Activated CD4-positive, alpha-beta T cell treated with anti-CD3 and anti-CD28 coated beads, Interleukin-10, Interleukin-2, amounts not matched to agents 100 ng/mL and 50 ng/mL, durations not matched to agents 16 hours and 8 hours (primary cell): ENCODE data around the gene FAM174B.

Experiments used
- DNase-seq: peaks from one replicate; pipeline ENCODE4 v3.0.0-alpha.2; 2020

FAM174B gene

DNA sequence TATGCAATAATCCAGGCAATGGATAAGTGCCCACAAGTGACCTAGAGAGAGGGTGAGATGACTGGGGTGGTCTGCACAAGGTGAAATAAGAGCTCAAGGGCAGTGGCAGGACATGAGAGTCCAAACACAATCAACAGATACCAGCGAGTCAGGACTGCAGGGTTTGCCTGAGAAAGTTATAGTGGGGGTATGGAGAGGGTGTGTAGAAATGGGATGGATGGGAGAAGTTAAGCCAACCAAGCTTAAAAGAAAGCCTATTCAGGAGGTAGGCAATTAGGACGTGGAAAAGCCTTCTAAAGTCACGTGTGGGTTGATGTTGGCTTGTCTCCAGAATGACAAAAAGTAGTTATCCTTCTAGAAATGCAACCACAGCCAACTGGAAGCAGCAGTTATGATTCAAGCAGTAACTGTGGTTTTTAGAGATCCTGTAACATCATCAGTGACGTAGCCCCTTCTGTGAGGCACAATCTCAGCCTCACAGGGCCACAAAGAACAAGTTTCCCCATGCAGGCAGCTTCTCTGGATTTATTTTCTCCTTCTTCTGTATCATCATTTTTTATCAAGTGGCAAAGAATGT lies 56.1 kb downstream of the FAM174B start:
- peak; percentile 25 for DNase-seq

DNA sequence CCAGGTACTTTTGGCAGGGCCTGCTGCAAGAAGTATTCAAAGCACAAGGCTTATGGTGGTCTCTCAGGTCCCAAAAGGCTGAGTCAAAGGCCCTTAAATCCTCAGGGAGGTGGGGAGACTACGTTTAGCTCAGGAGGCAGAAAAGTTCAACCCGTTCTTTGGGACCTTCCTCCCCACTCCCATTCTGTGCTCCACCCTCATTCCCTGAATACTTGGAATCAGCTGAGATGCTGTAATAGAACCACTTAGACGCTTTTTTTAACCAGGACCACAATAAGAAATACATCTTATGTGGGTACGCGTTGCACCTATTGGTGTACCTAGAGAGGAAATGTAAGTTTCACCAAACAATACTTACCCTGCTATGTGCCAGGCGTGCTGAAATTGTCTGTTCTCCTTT lies 58.0 kb downstream of the FAM174B start:
- no peak for DNase-seq

DNA sequence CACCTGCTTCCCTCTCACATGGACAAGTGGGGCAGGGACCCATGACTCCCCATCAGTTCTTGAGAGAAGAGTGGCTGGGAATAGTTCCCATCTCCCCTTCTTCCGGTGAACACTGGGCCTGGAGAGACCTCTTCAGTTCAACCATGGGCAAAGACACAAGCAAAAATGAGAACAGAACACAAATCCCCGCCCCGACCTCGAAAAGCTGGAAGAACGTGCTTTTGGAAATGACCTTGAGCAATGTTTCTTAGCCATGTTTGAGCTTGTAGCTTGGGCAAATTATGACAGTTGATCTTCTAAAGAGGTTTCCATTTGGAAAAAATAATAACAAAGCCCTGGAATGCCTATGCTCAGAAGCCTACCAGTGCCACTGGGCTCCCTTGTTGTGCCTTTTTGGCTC lies 59.0 kb downstream of the FAM174B start:
- DNase-seq: no peak

DNA sequence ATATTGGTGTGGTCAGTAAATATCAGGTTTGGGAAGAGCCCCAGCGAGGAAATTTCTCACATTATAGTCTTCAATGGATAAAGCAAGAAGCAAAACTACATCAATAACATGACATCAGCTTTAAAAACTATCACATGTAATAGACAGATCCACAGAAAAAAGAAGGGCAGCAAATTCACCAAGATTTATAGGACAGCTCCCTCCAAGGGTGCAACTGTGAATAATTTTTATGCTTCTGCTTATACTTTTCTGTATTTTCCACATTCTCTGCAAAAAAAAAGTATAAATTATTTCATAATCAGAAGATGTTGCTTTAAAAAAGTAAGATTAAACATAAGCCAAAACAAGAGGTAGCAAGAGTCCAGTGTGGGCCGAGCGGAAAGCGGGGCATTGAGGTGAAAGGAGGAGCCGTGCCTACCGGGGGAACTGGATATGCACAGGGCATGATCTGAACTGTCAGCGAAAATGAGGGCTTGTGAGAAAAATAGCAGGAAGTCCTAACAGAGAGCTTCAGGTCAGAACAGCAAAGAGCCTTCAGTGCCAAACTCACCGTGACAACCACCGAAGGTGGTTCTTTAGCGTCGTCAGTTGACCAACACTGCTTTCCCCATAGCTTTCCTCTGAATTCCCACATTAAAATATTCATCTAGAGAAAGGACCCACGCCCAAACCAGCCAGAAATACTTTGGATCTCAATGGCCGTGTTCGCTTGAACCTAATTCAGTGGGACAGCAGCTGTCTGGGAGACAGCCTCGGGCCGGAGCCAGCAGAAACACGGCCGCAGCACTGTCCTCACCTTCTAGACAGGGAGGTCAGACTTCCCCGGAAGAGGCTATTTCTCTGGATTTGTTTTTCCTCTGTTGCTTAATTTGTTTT lies 59.8 kb downstream of the FAM174B start:
- no peak for DNase-seq

GRCh38 chr15:92591275-92591674 lies 64.3 kb downstream of the FAM174B start:
- DNase-seq: no peak

- DNase-seq: no peak
Measured at GRCh38 chr15:92586966-92587365, 68.6 kb downstream of the FAM174B start.

- no peak for DNase-seq
Measured at GRCh38 chr15:92586383-92586942, 69.1 kb downstream of the FAM174B start.

DNA sequence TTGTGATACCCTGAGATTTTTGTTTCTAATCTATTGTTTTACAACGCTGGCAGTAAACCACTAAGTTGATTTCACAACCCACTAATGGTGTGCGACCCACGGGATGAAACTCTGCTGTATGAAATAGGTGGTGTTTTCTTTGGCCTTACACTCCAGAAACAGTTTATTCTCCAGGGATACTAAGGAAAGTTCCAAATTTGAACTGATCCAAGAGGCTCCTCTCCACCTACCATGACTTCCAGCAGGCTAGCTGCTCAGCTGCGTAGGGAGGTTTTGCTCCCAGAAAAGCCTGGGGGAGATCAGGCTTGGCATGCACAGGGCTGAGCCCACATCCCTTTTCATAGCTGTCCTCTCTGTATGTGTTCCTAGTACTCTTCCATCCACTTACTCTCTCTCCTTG lies 71.5 kb downstream of the FAM174B start:
- DNase-seq: no peak

DNA sequence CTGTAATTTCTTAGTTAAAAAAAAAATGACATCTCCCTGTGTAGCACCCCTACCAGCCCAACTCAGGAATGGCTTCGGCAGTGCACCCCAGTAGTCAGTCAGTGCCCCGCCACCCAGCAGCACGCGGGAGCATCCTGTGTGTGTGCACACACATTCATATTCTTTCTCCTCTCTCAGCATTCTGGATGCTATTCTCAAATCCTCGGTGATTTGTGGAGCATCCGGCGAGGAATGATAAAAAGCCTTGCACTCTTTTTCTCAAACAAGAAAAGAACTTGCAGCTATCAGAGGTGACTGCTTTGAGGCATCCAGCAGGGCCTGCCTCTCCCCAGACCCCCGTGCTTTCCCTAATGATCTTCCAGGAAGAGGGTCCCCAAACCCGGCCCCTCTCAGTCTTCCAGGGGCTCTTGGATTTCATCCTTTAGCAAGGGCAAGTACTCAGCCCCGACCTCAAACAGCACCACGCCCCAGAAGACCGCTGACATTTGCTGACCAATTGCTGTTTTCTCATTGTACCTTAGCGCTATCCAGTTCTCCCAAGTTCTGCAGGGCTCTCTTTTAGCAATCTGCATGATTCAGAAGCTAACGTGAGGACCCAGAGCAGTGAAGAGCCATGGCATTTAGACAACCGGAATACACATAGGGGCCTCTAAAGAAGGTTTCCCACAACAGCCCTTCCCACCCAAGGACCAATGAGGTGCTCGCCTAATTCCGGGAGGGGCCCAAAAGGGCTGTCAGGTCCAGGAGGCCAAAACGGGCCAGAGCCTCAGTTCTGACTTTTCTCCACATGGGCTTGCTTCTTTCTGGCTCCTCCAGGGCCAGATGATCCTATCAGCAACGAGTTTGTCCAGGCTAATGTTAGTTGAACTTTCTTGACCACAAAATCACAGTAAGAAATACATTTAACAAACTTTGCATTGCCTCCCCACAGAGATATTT lies 72.2 kb downstream of the FAM174B start:
- no peak for DNase-seq

DNA sequence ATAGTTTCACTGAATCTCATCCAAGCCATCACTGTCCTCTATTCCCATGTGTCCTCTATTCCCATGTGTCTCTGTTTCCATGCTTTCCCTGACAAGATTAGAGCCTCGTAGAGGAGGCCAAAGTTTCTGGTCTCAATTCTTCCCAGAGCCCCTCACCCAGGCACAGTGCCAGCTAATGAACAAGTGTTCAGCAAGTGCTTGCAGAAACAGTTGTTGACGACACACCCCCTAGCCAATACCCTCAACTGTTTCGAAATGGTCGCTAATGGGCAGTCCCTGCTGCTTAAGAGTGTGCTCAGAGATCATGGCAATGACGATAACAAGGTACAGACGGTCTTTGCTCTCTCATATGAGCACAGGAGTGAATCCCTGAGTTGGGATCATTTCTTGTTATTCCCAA lies 73.4 kb downstream of the FAM174B start:
- DNase-seq: no peak

DNA sequence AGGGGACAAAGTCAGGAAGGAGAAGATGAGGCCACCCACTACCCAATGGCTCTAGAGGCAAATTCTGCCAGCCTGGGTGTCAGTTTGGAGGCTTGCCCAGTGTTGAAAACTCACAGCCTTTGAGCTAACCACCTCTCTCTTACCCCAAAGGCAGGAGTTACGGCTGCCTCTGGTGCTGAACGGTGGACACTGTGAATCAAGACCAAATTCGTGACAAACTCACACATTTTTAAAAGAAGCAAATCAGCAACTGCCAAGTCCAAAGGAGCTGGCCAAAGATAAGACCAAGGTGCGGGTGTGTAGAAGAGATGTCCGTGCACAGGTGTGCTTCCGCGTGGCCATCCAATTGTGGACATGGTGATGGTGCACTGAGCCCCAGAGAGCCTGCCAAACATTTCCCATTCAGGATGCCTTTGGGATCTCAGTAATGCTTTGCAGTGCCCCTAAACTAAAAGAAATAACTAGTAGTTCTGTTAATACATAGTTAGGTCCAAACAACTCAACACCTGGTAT lies 74.6 kb downstream of the FAM174B start:
- DNase-seq: no peak

DNA sequence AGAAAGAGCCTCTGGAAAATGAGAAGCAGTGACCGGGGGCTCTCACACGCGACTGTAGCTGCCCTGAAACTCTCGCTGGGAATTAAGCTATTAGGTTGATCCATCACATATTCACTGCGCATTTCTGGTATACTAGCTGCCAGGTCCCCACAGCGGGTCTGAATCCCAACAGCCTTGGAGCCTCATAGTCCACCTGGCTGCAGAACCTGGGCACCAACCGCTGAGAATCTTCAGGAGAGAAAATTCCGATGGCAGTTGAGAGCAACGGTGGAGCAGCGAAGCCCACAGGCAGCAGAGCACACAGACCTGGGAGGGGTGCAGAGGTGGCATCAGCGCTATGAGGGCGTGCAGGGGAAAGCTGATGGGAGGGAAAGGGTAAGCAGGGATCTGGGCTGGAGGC lies 75.1 kb downstream of the FAM174B start:
- DNase-seq: no peak

DNA sequence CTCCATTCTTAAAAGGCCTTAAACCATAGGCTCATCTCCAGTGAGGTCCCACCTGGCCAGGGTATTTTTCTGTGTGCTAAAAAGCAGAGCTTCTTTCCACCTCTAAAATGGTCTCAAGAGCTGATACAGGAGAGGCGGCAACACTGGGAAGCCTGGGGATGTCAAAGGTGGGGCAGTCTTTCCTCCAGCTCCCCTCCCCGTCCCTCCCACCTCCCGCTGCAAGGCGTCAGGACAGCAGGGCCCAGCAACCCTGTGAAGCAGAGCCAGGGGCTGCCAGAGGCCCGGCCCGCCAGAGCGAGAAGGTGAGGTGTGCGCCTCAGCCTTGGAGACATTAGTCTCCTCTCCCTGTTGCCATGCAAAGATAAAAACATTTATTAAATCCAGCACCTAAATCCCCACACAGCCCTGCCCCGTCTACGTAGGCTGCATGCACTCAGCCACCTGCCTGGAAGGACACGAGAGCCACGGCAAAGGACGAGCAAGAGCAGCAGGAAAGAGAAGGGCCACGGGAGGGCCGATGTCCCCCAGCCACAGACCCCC lies 75.6 kb downstream of the FAM174B start:
- DNase-seq: no peak

- no peak for DNase-seq
Measured at GRCh38 chr15:92579486-92579885, 76.1 kb downstream of the FAM174B start.

DNA sequence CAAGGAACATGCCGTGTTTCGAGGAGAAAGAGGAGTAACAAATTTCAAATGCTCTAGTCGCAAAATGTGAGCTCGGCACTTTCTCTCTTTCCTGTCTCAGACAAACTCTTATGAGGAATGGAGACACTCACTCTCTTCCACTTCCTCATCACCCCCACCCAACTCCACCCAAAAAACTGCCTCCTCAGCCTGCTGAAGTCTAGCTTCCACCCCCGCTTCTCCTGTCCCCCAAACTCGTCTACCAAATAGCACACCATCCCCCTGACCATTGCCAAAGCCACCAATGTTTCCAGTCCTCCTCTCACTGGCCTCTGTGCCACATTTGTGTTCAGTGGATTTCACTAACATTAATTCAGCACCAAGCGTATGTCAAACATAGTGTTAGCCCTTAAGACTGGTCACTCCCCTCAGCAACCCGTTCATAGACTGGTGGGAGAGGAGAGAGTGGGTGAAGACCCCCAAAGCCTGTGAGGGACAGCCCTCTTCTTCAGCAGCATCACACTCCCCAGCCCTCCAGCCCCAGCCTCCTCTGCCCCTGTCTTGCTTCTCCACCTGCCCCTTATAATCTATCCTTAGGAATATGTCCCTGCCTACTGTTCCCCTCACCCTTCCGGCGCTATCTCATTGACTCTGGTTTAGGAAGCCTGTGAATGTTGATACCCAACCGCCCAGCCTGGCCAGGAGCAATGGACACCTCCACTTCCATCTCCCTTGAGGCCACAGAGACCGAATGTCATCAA lies 77.3 kb downstream of the FAM174B start:
- DNase-seq: no peak

DNA sequence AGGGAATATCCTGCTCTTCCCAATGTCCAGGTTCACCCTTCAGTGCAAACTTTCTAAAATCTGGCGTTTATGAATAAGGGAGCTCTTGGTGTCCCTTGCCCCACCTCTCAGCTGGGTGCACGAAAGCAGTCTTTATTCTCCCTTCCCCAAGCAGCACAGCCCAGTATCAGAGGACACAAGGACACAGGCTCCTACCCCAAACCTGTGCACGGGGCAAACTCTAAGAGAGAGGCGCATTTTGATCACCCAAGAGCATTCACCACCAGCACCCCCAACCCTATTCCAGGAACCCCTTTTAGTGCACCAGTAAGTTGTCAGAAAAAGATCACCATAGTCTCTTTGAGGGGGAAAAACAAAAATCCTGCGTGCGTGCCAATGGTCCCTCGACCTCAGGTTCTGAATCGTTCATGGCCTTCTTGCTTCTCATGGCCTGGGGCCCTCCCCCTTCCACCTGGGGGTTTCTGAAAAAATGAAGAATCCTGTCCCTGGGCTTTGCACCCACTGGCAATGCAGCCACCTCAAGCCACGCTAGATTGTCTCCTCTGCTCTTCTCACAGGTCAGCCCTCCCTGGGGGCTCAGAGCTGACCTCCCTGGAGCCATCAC lies 78.9 kb downstream of the FAM174B start:
- DNase-seq: no peak

GRCh38 chr15:92574566-92574965 lies 81.0 kb downstream of the FAM174B start:
- DNase-seq: no peak

GRCh38 chr15:92574161-92574560 lies 81.4 kb downstream of the FAM174B start:
- no peak for DNase-seq

- DNase-seq: no peak
Measured at GRCh38 chr15:92571824-92572223, 83.8 kb downstream of the FAM174B start.

DNA sequence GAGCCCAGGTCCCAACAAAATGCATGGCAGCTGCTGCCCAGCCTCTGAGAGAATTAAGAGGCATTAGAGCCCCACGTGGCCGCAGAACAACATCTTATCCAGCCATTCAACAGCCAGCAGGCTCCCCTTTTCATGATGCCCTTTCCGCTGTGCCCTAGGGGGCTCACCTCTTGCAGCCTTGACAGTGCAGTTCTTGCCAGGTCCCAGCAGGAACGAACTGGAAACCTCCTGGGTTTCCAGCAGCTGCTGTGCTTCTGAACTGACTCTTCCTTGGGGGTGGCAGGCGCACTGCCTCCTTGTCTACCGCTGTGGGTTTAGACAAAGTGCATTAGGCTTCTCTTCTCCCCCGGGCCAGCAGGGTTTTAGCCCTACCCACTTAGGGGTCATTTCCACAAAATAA lies 85.2 kb downstream of the FAM174B start:
- no peak for DNase-seq

DNA sequence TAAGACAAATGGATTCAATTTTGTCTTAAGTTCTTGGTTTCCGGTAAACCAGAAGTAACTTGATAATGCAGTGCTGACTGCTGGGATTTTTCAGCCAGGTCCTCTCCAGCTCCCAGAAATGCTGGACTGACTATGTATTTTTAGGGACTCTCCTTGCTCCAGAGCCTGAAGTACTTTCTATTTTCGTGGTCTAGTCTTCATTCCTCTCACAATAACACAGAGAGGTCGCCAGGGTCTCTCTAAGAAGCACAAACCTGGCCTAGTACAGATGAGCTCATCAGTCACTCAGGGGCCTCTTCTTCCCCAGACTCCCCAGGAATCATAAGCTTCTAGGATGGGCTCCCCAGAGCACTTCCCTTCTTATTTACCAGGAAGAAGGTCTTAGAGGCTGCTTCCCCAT lies 85.8 kb downstream of the FAM174B start:
- DNase-seq: no peak
